ENCODE results near the gene FAM200B. TPM values are rescaled to one million over a fixed set of nuclear protein-coding genes. Genes with fewer than 3 reads are reported as not detected.

FAM200B gene
- total and polyA plus RNA-seq, 2 donors (not counting 3 experiments of a cell fraction or from before 2014, with no cell fraction given) = 13.9 to 24.6 TPM

DNA sequence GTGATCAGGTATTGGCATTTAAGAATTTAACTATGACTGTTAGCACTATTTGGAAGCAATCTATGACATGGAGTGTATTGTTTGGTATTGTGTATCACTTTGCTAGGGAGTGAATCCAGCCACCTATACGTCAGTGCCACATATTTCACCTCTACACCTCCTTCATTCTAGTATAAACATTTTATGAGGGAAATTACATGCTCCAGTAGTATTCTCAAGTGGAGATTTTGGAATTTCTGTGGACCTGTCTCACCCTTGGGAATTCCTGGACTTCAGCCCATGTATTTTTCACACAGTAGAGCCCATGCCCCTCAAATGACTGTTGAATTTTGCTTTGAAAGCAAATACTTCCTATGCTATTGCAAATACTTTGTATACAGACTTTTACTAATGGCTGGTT, 32.5 kb downstream of the FAM200B start:
- intact Hi-C loops (cut with micrococcal nuclease) = no loop called here
- no peaks in the 10 kb centered on the region for H3K9me1 ChIP-seq (replicated peaks; ENCODE audit: control insufficient read depth, extremely low read depth, insufficient read depth, low read length)
- no peak overlapping the region for H2AFZ ChIP-seq (ENCODE audit: low read depth, low read length)
- POLR2A ChIA-PET = no interaction called here
- H3K79me2 ChIP-seq (ENCODE audit: control insufficient read depth, insufficient read depth, low read length) = no peaks in the 10 kb centered on the region
- BruUV-seq (replicated peaks) = no TSS peak
- H3K27me3 ChIP-seq (ENCODE audit: control insufficient read depth in 2 of 2, insufficient read depth in 2 of 2, low read length in 2 of 2) = no peaks in the 10 kb centered on the region
- H3K9ac ChIP-seq (replicated peaks; ENCODE audit: extremely low read depth, insufficient read depth, low read length) = no peak overlapping the region
- CTCF ChIA-PET = no interaction called here
- no peaks in the 10 kb centered on the region for H3K36me3 ChIP-seq (ENCODE audit: control insufficient read depth in 2 of 2, extremely low read depth in 1 of 2, insufficient read depth in 2 of 2, low read length in 2 of 2)
- no peak overlapping the region for H3K4me2 ChIP-seq (ENCODE audit: insufficient read depth, low read length)
- H3K4me3 ChIP-seq (replicated peaks in 1 of 3; ENCODE audit: insufficient read depth in 1 of 3, low read depth in 1 of 3, low read length in 3 of 3) = no peak overlapping the region
- H3K27ac ChIP-seq (ENCODE audit: insufficient read depth, low read depth, low read length) = no peak overlapping the region
- no peak for FAIRE-seq
- no peak for DNase-seq (ENCODE audit: low read depth, low spot score)
- dilution Hi-C loops (cut with MboI; ENCODE audit: extremely low pct_ligation_motif_present, low sequenced_read_pairs) = no loop called here
- TF ChIP-seq POLR2AphosphoS5 (IDR thresholded peaks at IDR 0.05; ENCODE audit: insufficient read depth, low read depth, low read length) (no peak), JUN (IDR thresholded peaks at IDR 0.05; ENCODE audit: borderline replicate concordance, insufficient read depth, insufficient read length, low read depth) (no peak), GATA2 (IDR thresholded peaks at IDR 0.05; ENCODE audit: insufficient read depth, insufficient read length, low read depth, low read length) (no peak), EZH2 (IDR thresholded peaks at IDR 0.05; ENCODE audit: borderline replicate concordance, low read depth, low read length, severe bottlenecking) (no peak), FOS (IDR thresholded peaks at IDR 0.05; ENCODE audit: borderline replicate concordance, insufficient read depth, low read length) (no peak), POLR2A (IDR thresholded peaks at IDR 0.05; ENCODE audit: low read depth, low read length) (no peak), MYC (IDR thresholded peaks at IDR 0.05; ENCODE audit: low read depth, low read length) (no peak)
- TF ChIP-seq, protein P1, sequence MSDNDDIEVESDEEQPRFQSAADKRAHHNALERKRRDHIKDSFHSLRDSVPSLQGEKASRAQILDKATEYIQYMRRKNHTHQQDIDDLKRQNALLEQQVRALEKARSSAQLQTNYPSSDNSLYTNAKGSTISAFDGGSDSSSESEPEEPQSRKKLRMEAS (IDR thresholded peaks at IDR 0.05; ENCODE audit: insufficient read depth, insufficient read length) = no peak
- TF ChIP-seq, protein P2, sequence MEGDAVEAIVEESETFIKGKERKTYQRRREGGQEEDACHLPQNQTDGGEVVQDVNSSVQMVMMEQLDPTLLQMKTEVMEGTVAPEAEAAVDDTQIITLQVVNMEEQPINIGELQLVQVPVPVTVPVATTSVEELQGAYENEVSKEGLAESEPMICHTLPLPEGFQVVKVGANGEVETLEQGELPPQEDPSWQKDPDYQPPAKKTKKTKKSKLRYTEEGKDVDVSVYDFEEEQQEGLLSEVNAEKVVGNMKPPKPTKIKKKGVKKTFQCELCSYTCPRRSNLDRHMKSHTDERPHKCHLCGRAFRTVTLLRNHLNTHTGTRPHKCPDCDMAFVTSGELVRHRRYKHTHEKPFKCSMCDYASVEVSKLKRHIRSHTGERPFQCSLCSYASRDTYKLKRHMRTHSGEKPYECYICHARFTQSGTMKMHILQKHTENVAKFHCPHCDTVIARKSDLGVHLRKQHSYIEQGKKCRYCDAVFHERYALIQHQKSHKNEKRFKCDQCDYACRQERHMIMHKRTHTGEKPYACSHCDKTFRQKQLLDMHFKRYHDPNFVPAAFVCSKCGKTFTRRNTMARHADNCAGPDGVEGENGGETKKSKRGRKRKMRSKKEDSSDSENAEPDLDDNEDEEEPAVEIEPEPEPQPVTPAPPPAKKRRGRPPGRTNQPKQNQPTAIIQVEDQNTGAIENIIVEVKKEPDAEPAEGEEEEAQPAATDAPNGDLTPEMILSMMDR (IDR thresholded peaks at IDR 0.05; ENCODE audit: extremely low read depth in 1 of 2, insufficient read depth in 1 of 2, low read depth in 1 of 2, low read length in 2 of 2) = no peak
- peaks cover 2% of the 10 kb centered on the region for H3K4me1 ChIP-seq (ENCODE audit: control insufficient read depth, extremely low read depth, insufficient read depth, low read length)
- H4K20me1 ChIP-seq (replicated peaks; ENCODE audit: control insufficient read depth, extremely low read depth, insufficient read depth, low read length) = no peaks in the 10 kb centered on the region
- no peaks in the 10 kb centered on the region for H3K9me3 ChIP-seq (replicated peaks; ENCODE audit: control insufficient read depth, insufficient read depth, low read length)
